MV-4-11 (cell line): ENCODE data around the gene CEACAM5.

Experiments used
- DNase-seq: peaks from one replicate; lab custom pipeline; 2025; lab: John Stamatoyannopoulos, UW

The CEACAM5 gene

DNA sequence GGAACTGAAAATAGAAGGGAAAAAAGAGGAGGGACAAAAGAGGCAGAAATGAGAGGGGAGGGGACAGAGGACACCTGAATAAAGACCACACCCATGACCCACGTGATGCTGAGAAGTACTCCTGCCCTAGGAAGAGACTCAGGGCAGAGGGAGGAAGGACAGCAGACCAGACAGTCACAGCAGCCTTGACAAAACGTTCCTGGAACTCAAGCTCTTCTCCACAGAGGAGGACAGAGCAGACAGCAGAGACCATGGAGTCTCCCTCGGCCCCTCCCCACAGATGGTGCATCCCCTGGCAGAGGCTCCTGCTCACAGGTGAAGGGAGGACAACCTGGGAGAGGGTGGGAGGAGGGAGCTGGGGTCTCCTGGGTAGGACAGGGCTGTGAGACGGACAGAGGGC lies at the start of gene CEACAM5:
Gene CEACAM5, plus strand, starts transcription at position 146 of the 400 bp plus-strand sequence. Its CDS starts 106 bp downstream, at position 252.
- DNase-seq, result no peak

DNA sequence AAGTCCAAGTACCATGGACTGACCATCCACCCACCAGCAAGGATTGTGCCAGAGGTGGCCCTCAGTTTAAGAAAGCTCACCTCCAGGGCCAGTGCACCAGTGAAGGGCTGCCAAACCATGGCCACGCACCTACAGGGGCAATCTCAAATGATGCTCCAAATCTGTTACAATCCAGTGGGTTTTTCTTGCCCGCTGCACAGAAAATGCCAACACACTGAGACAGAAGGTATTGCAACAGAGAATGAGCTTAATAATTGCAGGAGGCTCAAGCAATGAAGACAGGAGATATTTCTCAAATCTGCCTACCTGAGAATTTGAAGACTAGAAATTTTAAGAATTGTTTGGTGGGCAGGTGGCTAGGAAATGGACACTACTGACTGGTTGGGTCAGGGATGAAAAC lies 42.4 kb upstream of the CEACAM5 start:
- no peak for DNase-seq

DNA sequence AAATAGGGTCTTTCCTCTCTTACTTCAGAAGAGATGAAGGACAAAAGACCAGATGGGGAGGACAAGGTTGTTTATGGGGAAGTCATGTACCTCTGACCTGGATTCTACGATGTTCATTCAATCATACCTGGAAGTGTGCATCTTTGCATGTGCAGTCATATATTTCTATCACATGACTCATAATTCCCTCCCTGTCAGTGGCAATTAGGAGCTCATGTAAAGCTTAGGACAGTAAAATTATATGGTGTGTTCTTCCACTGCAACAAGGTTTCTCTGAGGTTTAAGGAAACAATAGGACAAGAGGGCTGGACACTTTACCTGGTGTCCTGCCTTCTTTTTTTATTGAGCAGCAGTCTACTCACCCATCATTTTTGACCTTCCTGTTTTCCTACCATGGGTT lies 40.1 kb upstream of the CEACAM5 start:
- no peak for DNase-seq

DNA sequence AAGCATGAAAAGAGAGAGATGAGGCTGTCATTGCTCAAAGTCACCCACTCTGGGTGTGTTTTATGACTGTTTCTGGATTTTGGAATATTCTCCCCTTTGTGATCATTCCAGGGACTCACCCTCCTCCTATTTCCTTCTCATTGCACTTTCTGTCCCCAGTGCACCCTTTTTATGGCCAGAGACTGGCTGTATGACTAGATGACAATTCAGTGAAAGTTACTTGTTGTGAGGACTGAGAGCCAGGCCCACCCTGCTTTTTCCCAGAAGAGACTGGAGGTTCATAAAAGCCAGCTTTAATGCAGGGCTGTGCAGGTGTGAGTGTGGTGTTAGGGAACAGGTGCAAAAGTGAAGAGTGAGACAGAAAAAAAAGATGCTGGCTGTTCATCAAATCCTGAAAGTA lies 37.7 kb upstream of the CEACAM5 start:
- no peak for DNase-seq

DNA sequence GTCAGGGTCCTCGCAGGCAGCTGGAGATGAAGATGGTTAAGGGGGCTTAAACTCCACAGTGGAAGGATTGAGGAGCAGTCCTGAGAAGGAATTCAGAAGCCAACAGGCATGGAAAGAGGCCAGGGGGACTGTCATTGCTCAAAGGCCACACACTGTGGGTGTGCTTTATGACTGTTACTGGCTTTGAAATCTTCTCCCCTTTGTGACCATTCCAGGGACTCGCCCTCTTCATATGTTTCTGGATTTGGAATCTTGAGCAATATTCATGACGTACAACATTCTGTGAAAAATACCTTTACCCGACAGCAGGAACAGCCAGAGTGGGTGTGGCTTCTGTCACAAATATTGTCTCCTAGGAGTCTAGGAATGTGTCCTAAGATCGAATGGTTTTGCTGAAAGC lies 36.9 kb upstream of the CEACAM5 start:
- no peak for DNase-seq

DNA sequence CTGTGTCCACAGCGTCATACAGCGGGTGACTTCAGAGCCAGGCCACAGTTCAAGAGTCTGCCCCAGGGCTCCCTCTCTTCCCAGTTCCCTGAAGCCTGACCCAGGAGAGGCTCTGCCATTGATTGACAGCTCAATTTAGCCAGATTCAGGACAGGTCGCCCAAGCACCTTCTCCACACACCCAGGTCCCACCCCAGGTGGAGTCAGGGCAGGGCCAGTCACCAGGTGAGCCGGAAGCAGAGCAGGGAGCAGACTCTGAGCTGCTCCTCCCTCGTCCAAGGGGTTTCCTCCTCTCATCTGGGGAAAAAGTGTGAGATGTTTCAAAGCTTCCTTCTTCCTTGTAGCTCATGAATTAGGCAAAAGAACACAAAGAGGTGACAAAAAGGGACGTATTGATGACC lies 26.0 kb upstream of the CEACAM5 start:
- DNase-seq, result no peak

DNA sequence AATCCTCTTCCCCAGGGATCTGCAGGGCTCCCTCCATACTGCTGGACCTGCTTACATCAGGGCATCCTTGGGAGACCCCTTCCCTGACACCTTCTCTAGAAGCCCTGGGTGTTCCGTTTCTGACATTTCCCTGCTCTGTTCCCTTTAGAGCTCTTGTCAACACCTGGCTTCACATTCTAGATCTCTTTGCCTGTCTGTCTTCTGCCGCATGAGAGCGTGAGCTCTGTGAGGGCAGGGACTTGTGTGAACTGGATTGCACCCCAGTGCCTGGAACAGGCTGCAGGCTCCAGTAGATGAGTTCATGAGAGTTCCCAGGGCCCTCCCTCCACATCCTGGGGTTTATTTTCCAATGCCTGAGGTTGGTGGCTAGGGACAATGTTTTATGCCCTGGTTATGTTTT lies 21.0 kb upstream of the CEACAM5 start:
- no peak for DNase-seq

DNA sequence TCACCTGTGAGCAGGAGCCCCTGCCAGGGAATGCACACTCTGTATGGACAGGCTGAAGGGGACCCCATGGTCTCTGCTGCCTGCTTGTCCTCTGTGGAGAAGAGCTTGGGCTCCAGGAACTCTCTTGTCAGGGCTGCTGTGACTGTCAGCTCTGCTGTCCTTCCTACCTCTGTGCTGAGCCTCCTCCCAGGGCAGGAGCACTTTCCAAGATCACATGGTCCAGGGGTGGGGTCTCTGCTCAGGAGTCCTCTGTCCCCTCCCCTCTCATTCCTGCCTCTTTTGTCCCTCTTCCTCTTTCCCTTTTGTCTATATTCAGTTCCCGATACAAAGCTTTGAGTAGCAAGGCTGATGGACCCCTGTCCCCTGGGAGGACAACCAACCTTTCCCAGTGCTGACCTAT lies 20.3 kb upstream of the CEACAM5 start, which contains the start of gene CEACAM7:
Gene CEACAM7, minus strand, starts transcription at position 173 of the 400 bp plus-strand sequence. Its CDS starts 105 bp downstream, at position 68.
- DNase-seq, result no peak

DNA sequence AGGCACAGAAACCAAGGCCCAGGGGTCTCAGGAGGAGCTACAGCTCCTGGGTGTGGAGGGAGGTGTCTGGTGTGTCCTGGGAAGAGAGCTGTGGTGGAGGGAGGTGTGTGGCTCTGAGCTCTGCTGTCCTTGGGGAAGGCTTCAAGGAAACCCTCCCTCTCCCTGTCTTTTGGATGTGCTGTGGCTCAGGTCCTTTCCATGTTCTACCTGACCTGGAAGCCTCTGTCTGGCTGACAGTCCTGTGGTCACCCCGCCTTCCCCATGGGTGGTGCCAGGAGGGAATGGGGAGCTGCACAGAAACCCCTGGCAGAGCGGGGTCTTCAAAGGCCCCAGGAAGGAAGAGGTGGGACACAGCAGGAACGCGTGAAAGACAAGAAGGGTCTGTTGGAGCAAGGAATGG lies 19.7 kb upstream of the CEACAM5 start:
- no peak for DNase-seq

DNA sequence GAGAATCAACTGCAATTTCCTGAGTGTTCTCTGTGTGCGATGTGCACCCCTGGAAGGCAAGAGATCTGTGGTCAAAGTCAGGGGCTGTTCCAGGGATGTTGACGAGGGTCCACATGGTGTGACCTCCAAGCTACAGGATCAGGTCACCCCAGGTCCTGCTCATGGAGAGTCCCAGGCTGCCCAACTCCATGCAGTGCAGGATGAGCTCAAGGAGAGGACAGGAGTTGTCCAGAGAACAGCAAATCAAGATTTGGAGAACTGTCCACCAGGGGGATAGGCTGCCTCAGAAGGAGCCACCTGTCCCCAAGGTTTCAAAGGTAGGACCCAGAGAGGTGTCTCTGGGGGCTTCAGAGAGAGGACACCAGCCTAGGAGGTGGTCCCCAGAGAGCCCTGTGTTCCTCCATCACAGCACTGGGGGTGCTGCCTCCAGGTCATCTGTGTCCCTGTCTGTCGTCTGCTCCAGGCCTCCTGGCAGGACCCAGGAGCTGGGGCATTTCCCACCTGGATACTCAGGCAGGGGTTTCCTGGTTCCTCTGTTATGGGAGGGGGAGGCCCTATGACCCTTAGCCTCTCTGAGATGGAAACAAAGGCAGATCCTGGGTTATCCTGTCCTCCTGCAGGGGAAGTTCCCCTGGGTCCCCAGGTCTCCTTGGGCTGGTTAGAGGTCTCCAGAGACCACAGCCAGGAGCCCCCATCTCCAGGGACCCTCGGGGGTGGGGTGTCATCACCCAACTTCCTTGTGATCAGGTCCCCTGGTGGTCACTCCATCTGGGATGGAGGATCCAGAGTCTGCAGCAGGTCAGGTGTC lies 18.2 kb upstream of the CEACAM5 start:
- DNase-seq, result no peak

DNA sequence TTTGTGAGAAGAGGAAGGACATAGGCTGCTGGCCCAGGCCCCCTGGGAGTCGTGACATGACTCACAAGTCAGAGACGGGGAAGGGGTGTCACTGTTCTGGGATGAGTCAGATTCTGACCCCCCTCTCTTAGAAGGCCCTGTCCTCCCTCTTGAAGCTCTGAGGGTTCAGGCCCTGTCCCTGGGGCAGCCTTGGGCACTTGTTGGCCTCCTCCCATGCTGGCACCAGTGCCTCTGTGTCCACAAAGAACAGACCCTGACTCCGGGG lies 17.7 kb upstream of the CEACAM5 start:
- DNase-seq, result no peak

DNA sequence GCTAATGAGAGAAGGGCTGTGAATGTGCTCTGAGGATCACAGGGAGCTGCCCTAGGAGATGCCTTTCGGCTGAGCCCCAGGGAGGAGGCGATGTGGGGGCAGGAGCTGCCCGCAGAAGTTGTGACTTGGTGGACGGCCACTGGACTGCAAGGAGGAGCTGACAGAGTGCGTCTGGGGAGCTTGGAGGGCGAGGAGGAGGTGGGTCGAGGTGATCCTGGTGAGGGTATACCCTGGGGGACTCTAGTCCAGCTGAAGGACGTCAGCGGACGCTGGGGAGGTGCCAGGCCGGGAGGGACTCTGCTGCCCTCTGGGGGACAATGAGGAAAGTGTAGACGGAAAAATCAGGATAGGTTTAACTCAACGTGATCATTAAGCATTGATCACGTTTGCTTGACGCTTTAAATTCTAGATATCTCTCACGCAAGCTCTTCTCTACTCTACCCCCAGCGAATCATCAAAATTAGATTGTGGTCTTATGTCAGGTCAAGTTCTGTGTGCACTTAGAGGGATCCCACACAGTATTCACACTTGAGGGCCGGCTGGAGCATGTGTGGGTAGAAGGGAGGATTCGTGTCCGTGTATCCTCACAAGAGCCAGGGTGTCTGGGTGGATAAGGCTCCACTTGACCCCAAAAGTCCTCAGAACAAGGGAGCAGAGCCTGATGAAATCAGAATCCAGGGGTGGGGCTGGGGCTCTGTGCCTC lies 17.0 kb upstream of the CEACAM5 start:
- peak; percentile 32 for DNase-seq

DNA sequence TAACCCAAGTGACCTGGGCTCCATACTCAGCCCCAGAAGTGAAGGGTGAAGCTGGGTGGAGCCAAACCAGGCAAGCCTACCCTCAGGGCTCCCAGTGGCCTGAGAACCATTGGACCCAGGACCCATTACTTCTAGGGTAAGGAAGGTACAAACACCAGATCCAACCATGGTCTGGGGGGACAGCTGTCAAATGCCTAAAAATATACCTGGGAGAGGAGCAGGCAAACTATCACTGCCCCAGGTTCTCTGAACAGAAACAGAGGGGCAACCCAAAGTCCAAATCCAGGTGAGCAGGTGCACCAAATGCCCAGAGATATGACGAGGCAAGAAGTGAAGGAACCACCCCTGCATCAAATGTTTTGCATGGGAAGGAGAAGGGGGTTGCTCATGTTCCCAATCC lies 14.2 kb upstream of the CEACAM5 start:
- no peak for DNase-seq

DNA sequence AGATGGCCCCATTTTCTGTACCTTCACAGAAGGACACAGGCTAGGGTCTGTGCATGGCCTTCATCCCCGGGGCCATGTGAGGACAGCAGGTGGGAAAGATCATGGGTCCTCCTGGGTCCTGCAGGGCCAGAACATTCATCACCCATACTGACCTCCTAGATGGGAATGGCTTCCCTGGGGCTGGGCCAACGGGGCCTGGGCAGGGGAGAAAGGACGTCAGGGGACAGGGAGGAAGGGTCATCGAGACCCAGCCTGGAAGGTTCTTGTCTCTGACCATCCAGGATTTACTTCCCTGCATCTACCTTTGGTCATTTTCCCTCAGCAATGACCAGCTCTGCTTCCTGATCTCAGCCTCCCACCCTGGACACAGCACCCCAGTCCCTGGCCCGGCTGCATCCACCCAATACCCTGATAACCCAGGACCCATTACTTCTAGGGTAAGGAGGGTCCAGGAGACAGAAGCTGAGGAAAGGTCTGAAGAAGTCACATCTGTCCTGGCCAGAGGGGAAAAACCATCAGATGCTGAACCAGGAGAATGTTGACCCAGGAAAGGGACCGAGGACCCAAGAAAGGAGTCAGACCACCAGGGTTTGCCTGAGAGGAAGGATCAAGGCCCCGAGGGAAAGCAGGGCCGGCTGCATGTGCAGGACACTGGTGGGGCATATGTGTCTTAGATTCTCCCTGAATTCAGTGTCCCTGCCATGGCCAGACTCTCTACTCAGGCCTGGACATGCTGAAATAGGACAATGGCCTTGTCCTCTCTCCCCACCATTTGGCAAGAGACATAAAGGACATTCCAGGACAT lies 13.4 kb upstream of the CEACAM5 start:
- DNase-seq, result no peak

DNA sequence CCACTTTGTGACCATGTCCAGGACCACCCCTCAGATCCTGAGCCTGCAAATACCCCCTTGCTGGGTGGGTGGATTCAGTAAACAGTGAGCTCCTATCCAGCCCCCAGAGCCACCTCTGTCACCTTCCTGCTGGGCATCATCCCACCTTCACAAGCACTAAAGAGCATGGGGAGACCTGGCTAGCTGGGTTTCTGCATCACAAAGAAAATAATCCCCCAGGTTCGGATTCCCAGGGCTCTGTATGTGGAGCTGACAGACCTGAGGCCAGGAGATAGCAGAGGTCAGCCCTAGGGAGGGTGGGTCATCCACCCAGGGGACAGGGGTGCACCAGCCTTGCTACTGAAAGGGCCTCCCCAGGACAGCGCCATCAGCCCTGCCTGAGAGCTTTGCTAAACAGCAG lies 12.7 kb upstream of the CEACAM5 start:
- DNase-seq, result no peak

DNA sequence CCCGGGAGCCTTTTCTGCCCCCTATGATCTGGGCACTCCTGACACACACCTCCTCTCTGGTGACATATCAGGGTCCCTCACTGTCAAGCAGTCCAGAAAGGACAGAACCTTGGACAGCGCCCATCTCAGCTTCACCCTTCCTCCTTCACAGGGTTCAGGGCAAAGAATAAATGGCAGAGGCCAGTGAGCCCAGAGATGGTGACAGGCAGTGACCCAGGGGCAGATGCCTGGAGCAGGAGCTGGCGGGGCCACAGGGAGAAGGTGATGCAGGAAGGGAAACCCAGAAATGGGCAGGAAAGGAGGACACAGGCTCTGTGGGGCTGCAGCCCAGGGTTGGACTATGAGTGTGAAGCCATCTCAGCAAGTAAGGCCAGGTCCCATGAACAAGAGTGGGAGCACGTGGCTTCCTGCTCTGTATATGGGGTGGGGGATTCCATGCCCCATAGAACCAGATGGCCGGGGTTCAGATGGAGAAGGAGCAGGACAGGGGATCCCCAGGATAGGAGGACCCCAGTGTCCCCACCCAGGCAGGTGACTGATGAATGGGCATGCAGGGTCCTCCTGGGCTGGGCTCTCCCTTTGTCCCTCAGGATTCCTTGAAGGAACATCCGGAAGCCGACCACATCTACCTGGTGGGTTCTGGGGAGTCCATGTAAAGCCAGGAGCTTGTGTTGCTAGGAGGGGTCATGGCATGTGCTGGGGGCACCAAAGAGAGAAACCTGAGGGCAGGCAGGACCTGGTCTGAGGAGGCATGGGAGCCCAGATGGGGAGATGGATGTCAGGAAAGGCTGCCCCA lies 11.8 kb upstream of the CEACAM5 start:
- peak; percentile 47 for DNase-seq

DNA sequence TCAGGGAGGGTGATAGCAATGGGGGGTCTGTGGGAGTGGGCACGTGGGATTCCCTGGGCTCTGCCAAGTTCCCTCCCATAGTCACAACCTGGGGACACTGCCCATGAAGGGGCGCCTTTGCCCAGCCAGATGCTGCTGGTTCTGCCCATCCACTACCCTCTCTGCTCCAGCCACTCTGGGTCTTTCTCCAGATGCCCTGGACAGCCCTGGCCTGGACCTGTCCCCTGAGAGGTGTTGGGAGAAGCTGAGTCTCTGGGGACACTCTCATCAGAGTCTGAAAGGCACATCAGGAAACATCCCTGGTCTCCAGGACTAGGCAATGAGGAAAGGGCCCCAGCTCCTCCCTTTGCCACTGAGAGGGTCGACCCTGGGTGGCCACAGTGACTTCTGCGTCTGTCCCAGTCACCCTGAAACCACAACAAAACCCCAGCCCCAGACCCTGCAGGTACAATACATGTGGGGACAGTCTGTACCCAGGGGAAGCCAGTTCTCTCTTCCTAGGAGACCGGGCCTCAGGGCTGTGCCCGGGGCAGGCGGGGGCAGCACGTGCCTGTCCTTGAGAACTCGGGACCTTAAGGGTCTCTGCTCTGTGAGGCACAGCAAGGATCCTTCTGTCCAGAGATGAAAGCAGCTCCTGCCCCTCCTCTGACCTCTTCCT lies 11.1 kb upstream of the CEACAM5 start:
- DNase-seq, result no peak

DNA sequence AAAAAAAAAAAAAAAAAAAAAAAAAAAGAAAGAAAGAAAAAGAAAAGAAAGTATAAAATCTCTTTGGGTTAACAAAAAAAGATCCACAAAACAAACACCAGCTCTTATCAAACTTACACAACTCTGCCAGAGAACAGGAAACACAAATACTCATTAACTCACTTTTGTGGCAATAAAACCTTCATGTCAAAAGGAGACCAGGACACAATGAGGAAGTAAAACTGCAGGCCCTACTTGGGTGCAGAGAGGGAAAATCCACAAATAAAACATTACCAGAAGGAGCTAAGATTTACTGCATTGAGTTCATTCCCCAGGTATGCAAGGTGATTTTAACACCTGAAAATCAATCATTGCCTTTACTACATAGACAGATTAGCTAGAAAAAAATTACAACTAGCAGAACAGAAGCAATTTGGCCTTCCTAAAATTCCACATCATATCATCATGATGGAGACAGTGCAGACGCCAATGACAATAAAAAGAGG lies 9.6 kb upstream of the CEACAM5 start:
- peak; percentile 96 for DNase-seq

DNA sequence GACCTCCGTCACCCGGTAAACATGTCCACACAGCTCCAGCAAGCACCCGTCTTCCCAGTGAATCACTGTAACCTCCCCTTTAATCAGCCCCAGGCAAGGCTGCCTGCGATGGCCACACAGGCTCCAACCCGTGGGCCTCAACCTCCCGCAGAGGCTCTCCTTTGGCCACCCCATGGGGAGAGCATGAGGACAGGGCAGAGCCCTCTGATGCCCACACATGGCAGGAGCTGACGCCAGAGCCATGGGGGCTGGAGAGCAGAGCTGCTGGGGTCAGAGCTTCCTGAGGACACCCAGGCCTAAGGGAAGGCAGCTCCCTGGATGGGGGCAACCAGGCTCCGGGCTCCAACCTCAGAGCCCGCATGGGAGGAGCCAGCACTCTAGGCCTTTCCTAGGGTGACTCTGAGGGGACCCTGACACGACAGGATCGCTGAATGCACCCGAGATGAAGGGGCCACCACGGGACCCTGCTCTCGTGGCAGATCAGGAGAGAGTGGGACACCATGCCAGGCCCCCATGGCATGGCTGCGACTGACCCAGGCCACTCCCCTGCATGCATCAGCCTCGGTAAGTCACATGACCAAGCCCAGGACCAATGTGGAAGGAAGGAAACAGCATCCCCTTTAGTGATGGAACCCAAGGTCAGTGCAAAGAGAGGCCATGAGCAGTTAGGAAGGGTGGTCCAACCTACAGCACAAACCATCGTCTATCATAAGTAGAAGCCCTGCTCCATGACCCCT lies 9.0 kb upstream of the CEACAM5 start:
- no peak for DNase-seq

DNA sequence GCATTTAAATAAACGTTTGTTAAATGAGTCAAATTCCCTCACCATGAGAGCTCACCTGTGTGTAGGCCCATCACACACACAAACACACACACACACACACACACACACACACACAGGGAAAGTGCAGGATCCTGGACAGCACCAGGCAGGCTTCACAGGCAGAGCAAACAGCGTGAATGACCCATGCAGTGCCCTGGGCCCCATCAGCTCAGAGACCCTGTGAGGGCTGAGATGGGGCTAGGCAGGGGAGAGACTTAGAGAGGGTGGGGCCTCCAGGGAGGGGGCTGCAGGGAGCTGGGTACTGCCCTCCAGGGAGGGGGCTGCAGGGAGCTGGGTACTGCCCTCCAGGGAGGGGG lies 8.5 kb upstream of the CEACAM5 start:
- no peak for DNase-seq
